ENCODE results near the gene RAB10. TPM values are rescaled to one million over a fixed set of nuclear protein-coding genes. Genes with fewer than 3 reads are reported as not detected.
A peak's percentile ranks its signal among the peaks of the same experiment; 100 is the strongest.

RAB10 gene
- total and polyA plus RNA-seq, 8 donors, result 101 to 175 (median 127) TPM

DNA sequence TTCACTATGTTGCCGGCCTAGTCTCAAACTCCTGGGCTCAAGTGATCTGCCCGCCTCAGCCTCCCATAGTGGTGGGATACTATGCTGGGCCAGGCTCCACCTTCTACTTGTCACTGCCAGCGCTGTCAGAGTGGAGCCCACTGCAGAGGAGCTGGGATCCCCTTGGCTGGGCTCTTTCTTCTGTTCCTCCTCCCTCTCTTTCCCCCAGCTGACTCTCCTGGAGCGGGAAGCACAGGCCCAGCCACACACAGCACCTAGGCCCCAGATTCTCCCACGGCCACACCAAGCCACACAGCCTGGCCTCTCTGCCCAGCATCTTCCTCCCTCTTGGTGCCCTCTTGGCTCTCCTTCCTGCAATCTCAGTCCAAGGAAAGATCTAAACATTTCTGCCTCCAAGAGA, 135.3 kb downstream of the RAB10 start:
- Histone ChIP-seq H3K9me3 (no peaks in the 10 kb centered on the region), H3K27me3 (peaks cover 19 to 32% of the 10 kb centered on the region in 2 donors), H3K36me3 (no peaks in the 10 kb centered on the region), H3K27ac (no peak overlapping the region), H3K4me3 (no peak overlapping the region), H3K4me1 (peaks cover 7 to 17% of the 10 kb centered on the region in 2 donors)
- TF ChIP-seq, protein P1, sequence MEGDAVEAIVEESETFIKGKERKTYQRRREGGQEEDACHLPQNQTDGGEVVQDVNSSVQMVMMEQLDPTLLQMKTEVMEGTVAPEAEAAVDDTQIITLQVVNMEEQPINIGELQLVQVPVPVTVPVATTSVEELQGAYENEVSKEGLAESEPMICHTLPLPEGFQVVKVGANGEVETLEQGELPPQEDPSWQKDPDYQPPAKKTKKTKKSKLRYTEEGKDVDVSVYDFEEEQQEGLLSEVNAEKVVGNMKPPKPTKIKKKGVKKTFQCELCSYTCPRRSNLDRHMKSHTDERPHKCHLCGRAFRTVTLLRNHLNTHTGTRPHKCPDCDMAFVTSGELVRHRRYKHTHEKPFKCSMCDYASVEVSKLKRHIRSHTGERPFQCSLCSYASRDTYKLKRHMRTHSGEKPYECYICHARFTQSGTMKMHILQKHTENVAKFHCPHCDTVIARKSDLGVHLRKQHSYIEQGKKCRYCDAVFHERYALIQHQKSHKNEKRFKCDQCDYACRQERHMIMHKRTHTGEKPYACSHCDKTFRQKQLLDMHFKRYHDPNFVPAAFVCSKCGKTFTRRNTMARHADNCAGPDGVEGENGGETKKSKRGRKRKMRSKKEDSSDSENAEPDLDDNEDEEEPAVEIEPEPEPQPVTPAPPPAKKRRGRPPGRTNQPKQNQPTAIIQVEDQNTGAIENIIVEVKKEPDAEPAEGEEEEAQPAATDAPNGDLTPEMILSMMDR (IDR thresholded peaks at IDR 0.05), result no peak
- ATAC-seq (no peak), DNase-seq (no peak)
- intact Hi-C loops (cut with DNase I), result no loop called here

DNA sequence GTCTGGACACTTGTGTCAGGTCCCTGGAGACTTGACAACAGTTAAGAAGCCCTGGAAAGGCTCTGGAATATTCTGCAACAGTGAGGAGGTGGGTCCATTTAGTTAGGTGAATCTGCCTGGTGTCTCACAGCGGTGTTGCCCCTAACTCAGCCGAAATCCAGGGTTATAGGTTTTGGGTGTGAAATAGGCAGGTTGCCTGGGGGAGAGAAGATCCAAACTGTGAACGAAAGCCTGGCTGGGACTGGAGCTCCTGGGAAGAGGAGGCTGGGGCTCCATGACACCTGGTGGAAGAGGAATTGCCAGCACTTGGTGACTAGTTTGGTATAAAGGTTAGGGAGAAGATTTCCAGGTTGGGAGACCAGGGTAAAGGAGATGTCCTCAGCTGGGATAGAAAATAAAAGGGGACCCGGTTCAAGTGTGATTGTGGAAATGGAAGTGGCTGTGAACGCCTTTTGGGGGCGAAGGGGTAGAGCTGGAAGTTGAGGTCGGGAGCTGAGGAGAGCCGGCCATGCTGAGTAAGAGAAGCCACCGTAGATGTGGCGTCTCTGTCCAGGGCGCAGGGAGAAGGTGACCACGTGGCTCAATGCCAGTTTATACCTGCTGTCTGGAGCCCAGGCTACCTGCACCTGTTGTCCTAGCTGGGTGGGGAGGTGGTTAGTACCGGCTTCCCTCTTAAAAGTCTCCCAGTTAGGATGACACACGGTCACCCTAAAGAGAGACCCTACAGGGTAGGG, 136.0 kb downstream of the RAB10 start:
- Histone ChIP-seq H3K9me3 (no peaks in the 10 kb centered on the region), H3K4me3 (no peak overlapping the region), H3K27ac (no peak overlapping the region), H3K36me3 (no peaks in the 10 kb centered on the region), H3K4me1 (peaks cover 7 to 19% of the 10 kb centered on the region in 2 donors), H3K27me3 (peaks cover 24 to 39% of the 10 kb centered on the region in 2 donors)
- no peak for ATAC-seq
- DNase-seq, result no peak
- TF ChIP-seq, protein P1 (IDR thresholded peaks at IDR 0.05), result no peak
- intact Hi-C loops (cut with DNase I), result no loop called here

DNA sequence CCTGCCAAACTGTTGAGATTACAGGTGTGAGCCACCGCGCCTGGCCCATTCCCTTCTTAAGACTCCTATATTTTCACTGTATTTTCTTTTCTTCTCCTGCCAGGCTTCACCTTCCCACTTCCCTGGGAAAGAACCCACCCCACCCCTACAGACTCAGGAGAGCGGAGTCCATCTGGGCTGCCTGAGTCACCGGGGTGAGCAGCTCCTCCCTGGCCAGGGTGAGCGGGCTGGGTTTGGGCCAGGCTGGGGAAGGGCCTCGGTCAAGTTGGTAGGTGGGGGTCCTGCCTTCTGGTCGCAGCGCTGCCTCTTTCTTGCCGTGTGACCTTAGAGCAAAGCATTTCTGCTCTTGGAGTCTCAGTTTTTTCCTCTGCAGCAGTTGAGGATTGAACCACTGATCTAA, 136.9 kb downstream of the RAB10 start:
- Histone ChIP-seq H3K36me3 (no peaks in the 10 kb centered on the region), H3K27ac (no peak overlapping the region), H3K4me3 (no peak overlapping the region), H3K27me3 (peaks cover 24 to 48% of the 10 kb centered on the region in 2 donors), H3K9me3 (no peaks in the 10 kb centered on the region), H3K4me1 (peaks cover 7 to 19% of the 10 kb centered on the region in 2 donors)
- ATAC-seq, result no peak
- TF ChIP-seq, protein P1 (IDR thresholded peaks at IDR 0.05), result no peak
- intact Hi-C loops (cut with DNase I), result no loop called here
- DNase-seq, result no peak

DNA sequence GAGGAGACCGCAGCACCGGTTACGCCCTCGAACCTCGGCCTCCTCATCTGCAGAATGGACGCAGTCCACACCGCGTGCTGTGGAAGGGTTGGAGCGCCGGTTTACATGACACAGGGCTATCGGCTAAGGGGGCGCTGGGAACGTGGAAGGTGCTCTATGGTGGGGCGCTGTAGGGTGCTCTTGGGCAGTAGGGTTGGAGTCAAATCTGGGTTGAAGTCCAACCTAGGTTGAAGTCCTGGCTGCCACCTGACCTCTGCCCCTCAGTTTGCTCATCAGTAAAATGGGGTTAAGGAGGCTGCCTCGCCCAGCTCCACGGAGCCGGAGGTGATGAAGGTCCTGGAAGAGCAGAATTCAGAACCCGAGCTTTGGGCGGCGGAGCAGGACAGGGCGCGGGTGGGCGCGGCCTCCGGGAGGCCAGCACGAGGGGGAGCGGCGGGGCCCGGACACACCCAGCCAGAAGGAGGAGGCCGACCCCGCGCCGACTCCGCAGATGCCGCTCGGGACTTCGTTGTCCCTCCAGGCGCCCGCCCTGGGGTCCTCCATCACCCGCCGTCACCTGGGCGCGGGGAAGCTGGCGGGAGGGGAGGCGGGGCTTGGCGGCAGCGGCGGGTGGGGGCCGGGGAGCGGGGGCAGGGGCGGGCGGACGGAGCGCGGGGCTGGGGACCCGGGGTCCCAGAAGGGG, 138.4 kb downstream of the RAB10 start:
- peak overlapping the region in 1 of 2 donors; percentile 25 for H3K4me3 ChIP-seq
- DNase-seq (no peak), ATAC-seq (no peak)
- intact Hi-C loops (cut with DNase I), result no loop called here
- H3K4me1 ChIP-seq, result peaks cover 7 to 19% of the 10 kb centered on the region in 2 donors
- TF ChIP-seq, protein P1 (IDR thresholded peaks at IDR 0.05), result no peak
- H3K9me3 ChIP-seq, result no peaks in the 10 kb centered on the region
- H3K27ac ChIP-seq, result no peak overlapping the region
- H3K36me3 ChIP-seq, result no peaks in the 10 kb centered on the region
- peaks cover 24 to 56% of the 10 kb centered on the region in 2 donors for H3K27me3 ChIP-seq
